ENCODE data around the gene GPRC5C.

The GPRC5C gene

DNA sequence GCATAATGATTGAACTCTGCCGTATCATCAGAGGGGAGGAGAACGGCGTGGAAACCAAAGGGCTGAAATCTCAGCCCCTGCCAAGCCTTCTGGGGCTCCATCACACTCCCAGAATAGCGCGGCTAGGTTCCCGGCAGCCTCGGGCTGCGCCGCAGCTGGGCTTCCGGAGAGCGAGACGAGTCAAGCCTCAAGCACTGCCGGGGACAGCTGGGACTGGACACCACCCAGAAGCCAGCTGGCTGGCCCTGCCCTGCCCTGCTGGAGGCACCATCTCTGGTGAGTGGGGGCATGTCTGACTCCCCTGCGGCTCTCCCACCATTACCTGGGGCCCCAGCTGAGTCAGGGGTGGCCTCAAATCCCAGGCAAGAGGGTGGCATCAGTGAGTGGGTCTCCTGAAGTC is 7.2 kb upstream of the GPRC5C start:
- TF ChIP-seq CTCF (IDR thresholded peaks at IDR 0.05; ENCODE audit: insufficient read depth, low read length) (no peak), GABPA (IDR thresholded peaks at IDR 0.05; ENCODE audit: low read depth) (no peak)
- no peak overlapping the region for H3K27ac ChIP-seq (replicated peaks)
- no peaks in the 10 kb centered on the region for H3K27me3 ChIP-seq (ENCODE audit: insufficient read depth, poor library complexity, severe bottlenecking)
- DNase-seq (ENCODE audit: low read depth in 1 of 2, low spot score in 1 of 2) = no peak
- H3K4me3 ChIP-seq (replicated peaks; ENCODE audit: insufficient read depth, low read length) = no peak overlapping the region

DNA sequence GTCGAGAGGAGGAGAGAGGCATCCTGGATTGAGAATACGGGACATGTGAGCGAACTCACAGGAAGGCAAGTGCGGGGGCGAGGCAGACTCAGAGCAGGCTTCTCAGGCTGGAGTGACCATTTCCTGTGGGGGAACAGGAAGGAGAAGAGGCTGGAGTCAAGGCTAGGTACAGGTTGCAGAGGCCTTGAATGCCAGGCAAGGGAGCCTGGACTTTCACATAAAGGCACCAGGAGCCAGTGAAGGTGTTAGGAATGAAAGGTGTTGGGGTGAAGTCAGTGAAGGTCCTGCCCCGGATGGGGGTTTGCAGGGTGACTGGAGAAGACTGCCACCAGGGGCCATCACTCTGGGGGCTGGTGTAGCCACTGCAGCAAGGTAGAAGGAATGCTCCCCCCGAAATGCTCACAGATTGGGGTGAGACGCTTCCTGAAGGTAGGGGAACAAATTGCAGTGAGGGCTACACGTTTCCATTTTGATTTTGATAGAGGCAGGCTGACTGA is 5.3 kb upstream of the GPRC5C start:
- TF ChIP-seq SPI1 (IDR thresholded peaks at IDR 0.05; ENCODE audit: borderline replicate concordance, low read depth) (no peak), CTCF (IDR thresholded peaks at IDR 0.05; ENCODE audit: insufficient read depth, low read length) (no peak), REST (IDR thresholded peaks at IDR 0.05; ENCODE audit: insufficient replicate concordance, low read depth) (no peak), POLR2AphosphoS5 (IDR thresholded peaks at IDR 0.05; ENCODE audit: low read depth) (no peak), GABPA (IDR thresholded peaks at IDR 0.05; ENCODE audit: low read depth) (no peak)
- no peak for DNase-seq (ENCODE audit: low read depth in 1 of 2, low spot score in 1 of 2)
- Histone ChIP-seq H3K27me3 (ENCODE audit: insufficient read depth, poor library complexity, severe bottlenecking) (peaks cover 8% of the 10 kb centered on the region), H3K27ac (replicated peaks) (no peak overlapping the region), H3K4me3 (replicated peaks; ENCODE audit: insufficient read depth, low read length) (no peak overlapping the region)

DNA sequence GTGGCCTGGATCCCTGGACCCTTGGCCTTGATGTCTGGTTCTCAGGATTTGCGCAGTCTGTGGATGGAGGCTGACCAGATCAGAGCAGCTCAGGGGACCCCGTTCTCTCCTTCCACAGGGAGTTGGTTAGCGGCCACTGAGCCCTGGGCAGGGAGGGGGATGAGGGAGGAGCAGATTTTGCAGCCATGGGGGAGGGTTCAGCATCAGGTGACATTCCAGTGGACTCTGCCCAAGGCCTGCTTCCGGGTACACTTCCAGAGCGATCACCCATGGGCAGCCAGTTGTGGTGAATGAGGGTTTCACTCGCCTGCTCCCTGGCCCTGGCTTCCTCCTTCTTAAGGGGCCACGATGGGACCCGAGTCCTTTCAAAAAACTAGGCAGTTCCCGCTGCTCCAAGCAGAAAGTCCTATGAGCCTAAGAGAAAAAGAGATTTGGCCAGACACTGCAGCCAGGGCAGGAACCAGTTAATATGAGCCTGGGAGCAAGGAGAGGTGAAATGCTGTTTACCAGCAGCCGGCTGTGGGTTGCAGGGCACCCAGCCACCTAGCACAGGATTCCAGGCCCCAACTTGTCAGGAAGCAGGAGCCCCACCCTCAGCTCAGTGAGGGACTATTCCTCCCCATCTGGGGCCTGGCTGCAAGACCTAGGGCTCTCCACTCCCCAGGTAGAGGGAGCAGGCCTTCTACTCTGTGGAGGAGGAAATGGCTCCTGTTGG is 4.7 kb upstream of the GPRC5C start:
- TF ChIP-seq CTCF (IDR thresholded peaks at IDR 0.05; ENCODE audit: insufficient read depth, low read length) = no peak
- no peak for TF ChIP-seq GABPA (IDR thresholded peaks at IDR 0.05; ENCODE audit: low read depth)
- no peak for TF ChIP-seq REST (IDR thresholded peaks at IDR 0.05; ENCODE audit: insufficient replicate concordance, low read depth)
- TF ChIP-seq SPI1 (IDR thresholded peaks at IDR 0.05; ENCODE audit: borderline replicate concordance, low read depth) = no peak
- no peak for TF ChIP-seq POLR2AphosphoS5 (IDR thresholded peaks at IDR 0.05; ENCODE audit: low read depth)
- H3K4me3 ChIP-seq (replicated peaks; ENCODE audit: insufficient read depth, low read length) = no peak overlapping the region
- no peak for DNase-seq (ENCODE audit: low read depth in 1 of 2, low spot score in 1 of 2)
- H3K27ac ChIP-seq (replicated peaks) = no peak overlapping the region
- H3K27me3 ChIP-seq (ENCODE audit: insufficient read depth, poor library complexity, severe bottlenecking) = peaks cover 13% of the 10 kb centered on the region

DNA sequence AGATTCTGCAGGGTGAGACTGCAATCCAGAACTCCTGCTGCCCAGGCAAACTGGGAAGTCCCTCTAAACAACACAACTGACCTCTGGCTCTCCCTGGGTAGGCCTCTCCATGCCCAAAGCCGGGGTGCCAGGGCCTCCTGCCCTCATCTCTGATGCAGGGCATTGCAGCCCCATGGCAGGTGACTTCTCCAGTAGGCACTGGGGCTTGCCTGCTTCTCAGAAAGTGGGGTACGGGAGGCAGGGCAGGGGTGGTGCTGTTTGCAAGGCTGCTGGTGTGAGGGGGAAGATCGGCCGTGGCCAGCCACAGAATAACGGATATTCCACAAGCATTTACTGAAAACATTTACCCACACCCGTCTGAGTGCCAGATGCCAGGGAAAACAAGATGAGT is 4.1 kb upstream of the GPRC5C start:
- peaks cover 15% of the 10 kb centered on the region for H3K27me3 ChIP-seq (ENCODE audit: insufficient read depth, poor library complexity, severe bottlenecking)
- TF ChIP-seq REST (IDR thresholded peaks at IDR 0.05; ENCODE audit: insufficient replicate concordance, low read depth) (no peak), GABPA (IDR thresholded peaks at IDR 0.05; ENCODE audit: low read depth) (no peak), SPI1 (IDR thresholded peaks at IDR 0.05; ENCODE audit: borderline replicate concordance, low read depth) (no peak), CTCF (IDR thresholded peaks at IDR 0.05; ENCODE audit: insufficient read depth, low read length) (no peak), POLR2AphosphoS5 (IDR thresholded peaks at IDR 0.05; ENCODE audit: low read depth) (no peak)
- no peak overlapping the region for H3K4me3 ChIP-seq (replicated peaks; ENCODE audit: insufficient read depth, low read length)
- no peak overlapping the region for H3K27ac ChIP-seq (replicated peaks)
- no peak for DNase-seq (ENCODE audit: low read depth in 1 of 2, low spot score in 1 of 2)
